22Rv1 (cell line): Measurements from ENCODE around the gene SEMA7A.

Experiments used
- H3K27ac ChIP-seq: fragments of 450-650 bp; 2 replicates; pipeline ENCODE4 v1.5.1; 2017
- ZFX ChIP-seq: fragments of 450-650 bp; IDR thresholded peaks from 2 replicates; pipeline ENCODE4 v1.6.1; 2017; ENCODE audit warnings: antibody characterized with exemption, borderline replicate concordance
- TF ChIP-seq, protein P1 (sequence below): fragments of 450-650 bp; IDR thresholded peaks from 2 replicates; pipeline ENCODE4 v1.5.1; 2017; ENCODE audit warnings: mild to moderate bottlenecking

Gene SEMA7A

GRCh38 chr15:74420193-74420905 is 13.4 kb downstream of the SEMA7A start:
- no peak for TF ChIP-seq ZFX
- TF ChIP-seq, protein P1, sequence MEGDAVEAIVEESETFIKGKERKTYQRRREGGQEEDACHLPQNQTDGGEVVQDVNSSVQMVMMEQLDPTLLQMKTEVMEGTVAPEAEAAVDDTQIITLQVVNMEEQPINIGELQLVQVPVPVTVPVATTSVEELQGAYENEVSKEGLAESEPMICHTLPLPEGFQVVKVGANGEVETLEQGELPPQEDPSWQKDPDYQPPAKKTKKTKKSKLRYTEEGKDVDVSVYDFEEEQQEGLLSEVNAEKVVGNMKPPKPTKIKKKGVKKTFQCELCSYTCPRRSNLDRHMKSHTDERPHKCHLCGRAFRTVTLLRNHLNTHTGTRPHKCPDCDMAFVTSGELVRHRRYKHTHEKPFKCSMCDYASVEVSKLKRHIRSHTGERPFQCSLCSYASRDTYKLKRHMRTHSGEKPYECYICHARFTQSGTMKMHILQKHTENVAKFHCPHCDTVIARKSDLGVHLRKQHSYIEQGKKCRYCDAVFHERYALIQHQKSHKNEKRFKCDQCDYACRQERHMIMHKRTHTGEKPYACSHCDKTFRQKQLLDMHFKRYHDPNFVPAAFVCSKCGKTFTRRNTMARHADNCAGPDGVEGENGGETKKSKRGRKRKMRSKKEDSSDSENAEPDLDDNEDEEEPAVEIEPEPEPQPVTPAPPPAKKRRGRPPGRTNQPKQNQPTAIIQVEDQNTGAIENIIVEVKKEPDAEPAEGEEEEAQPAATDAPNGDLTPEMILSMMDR = no peak
- no peak overlapping the region for H3K27ac ChIP-seq

DNA sequence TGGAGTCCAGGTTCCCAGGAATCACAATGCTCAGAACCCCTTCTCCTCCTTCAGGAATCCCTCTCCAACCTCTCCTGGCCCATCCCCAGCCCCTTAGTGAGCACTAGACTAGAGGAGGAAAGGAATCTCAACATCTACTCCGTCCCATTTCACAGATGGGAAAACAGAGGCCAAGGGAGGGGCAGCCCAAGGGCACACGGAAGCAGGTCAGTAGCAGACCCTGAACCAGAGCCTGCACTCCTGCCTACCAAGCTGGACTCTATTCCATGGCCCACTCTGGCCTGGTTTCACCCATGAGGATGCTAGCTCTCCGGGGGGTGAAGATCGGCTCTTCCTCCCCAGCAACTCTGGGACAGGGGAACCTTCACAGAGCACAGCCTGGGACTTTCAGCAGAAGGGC is 14.3 kb downstream of the SEMA7A start:
- H3K27ac ChIP-seq = no peak overlapping the region
- TF ChIP-seq, protein P1 = no peak
- TF ChIP-seq ZFX = no peak

- no peak overlapping the region for H3K27ac ChIP-seq
- TF ChIP-seq, protein P1 = no peak
- TF ChIP-seq ZFX = no peak
Observed at GRCh38 chr15:74418575-74419338, 15.0 kb downstream of the SEMA7A start.

DNA sequence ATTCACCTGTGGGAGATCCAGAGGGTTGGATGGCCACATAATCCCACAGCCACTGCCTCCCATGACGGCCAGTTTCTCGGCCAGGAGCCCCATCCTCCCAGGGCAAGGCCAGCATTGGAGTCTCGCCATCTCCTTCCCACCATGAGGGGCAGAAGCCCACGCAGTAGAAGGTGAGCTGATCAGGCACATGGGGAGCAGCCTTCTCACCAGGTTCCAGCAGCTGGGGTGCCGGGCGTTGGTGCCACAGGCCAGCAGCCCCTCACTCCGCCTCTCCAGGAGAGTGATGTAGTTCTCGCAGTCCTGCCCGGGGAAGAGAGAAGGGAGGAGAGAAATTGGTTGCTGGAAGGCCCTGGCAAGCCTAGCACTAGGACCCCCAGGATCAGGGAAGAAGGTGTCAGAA is 16.1 kb downstream of the SEMA7A start:
- H3K27ac ChIP-seq = no peak overlapping the region
- TF ChIP-seq, protein P1 = no peak
- no peak for TF ChIP-seq ZFX

- H3K27ac ChIP-seq = no peak overlapping the region
- TF ChIP-seq, protein P1 = no peak
Observed at GRCh38 chr15:74417225-74417624, 16.5 kb downstream of the SEMA7A start.

DNA sequence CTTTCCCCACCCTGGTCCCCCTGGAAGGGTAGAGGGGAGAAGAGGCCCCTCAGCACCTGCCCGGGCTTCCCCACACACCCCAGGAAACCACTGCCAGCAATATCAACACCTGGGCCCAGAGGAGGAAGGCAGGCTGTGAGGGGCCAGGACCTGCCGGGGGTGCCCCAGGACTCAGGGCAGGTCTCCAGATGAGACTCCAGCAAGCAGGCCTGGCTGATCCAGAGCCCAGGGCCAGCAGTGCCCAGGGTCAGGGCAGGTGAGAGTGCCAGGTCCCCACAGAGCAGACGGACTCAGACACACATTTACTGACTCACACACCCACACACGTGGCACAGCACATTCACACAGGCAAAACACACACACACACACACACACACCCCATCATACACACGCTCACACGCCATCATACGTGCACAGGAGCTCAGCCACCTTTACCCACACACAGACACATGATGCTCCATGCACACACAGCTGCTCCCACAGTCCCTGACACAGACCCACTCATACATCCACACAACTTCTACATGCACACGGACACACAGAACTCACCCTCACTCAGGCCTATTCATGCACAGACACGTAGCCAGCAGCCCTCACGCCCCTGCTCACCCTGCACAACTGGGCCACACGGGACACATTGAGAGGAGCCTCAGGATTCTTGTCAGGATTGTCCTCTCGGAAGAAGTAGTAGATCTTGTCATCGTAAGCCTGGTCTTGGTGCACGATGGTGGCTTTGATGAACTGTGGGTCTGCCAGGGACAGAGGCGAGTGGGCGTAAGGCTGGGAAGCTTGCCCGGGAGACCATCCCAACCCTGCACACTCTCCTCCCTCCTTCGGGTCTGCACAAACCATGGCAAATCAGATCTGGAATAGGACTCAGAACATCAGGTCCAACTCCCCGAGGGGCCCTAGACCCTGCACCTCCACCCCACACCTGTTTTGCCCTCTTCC is 17.5 kb downstream of the SEMA7A start:
- TF ChIP-seq ZFX = no peak
- TF ChIP-seq, protein P1 = no peak
- H3K27ac ChIP-seq = no peak overlapping the region
